ENCODE measurements around the gene FUT7.

FUT7 gene, protein sequence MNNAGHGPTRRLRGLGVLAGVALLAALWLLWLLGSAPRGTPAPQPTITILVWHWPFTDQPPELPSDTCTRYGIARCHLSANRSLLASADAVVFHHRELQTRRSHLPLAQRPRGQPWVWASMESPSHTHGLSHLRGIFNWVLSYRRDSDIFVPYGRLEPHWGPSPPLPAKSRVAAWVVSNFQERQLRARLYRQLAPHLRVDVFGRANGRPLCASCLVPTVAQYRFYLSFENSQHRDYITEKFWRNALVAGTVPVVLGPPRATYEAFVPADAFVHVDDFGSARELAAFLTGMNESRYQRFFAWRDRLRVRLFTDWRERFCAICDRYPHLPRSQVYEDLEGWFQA

DNA sequence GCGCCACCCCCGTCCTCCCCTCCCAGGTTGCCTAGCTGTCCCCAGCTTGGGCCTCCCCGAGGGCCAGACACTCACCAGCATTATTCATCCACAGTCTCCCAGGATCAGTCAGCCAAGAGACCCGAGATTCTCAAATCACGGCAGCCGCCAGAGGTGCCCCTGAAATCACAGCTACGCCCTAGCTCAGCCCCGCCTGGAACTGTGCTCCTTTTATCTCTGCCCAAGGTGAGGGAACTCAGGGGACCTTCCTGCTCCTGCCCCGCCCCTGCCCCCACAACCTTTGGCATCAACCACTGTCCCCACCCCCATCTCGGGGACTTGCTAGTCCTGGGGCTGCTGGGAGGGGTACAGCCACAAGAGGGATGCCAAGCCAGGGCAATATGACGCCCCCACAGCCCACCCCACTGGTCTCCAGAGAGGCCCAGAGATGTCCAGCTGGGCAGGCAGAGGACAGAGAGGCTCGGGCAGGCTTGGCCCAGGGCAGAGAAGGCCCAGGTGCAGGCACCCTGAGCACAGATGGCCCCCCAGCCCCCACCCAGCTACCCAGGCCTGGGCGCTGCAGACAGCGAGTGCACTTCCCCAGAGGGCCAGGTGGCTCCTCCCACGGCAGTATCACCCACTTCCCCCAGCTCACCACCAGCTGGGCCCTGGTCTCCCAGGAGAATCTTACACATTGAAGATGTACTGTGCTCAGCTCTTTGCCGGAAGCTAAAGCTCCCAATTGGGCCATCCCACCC, at the start of gene FUT7:
TSS of gene FUT7 (minus strand) at position 185 of the 737 bp plus-strand sequence. CDS start at position 88, 97 bp downstream.
- DNase-seq (ENCODE audit: low read depth): peak; percentile 19

DNA sequence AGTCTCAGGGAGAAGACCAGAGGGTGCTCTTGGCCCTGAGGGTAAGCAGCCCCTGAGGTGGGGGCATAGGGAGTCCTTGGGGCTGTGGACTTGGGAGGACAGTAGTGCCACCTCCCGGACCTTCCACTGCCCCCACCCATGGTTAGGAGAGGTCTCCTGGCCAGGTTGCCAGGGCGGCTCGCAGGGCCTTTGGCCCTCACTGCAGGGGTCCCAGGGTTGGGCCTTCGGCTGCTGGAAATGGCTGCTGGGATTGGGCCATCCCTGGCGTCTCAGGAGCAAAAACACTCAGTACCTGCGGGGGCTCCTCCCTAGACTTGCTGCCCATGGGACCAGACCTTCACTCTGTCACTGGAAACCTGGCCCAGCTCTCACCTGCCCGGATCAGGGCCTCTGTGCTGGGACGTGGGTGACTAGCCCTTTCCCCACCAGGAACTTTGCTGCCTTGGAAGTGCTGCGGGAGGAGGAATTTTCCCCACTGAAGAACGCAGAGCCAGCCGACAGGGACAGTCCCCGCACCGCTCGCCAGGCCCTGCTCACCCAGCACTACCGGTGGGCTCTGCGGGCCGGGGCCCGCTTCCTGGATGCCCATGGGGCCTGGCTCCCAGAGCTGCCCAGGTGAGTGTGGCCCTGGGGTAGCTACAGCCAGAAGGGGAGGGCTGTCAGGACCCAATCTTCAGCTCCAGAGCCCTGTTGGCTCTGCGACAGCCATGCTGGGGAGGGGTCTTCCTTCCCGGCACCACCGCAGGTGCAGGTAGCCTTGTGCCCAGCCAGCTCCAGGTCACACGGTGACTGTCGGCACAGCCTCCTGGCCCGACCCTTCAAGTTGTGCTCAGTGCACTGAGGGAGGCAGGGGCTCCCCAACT, 48.6 kb upstream of the FUT7 start:
- no peak for DNase-seq (ENCODE audit: low read depth)

DNA sequence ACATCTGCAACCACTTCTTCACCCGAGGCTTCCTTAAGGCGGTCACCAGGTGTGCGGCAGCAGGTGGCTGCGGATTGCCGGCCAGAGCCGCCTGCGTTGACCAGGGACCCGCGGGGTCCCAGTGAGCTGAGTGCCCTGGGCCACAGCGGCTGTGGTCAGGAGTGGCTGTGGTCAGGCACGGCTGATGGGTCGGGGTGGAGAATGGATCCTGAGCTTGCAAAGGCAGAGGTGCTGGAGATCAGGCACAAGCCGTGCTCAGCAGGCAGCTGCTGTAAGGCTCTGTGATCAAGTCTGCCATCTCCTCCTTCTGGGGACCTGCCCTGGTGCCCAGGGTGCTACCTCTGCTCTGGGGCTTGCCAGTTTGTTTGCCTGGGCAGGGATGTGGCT, 47.5 kb upstream of the FUT7 start:
- DNase-seq (ENCODE audit: low read depth): no peak

DNA sequence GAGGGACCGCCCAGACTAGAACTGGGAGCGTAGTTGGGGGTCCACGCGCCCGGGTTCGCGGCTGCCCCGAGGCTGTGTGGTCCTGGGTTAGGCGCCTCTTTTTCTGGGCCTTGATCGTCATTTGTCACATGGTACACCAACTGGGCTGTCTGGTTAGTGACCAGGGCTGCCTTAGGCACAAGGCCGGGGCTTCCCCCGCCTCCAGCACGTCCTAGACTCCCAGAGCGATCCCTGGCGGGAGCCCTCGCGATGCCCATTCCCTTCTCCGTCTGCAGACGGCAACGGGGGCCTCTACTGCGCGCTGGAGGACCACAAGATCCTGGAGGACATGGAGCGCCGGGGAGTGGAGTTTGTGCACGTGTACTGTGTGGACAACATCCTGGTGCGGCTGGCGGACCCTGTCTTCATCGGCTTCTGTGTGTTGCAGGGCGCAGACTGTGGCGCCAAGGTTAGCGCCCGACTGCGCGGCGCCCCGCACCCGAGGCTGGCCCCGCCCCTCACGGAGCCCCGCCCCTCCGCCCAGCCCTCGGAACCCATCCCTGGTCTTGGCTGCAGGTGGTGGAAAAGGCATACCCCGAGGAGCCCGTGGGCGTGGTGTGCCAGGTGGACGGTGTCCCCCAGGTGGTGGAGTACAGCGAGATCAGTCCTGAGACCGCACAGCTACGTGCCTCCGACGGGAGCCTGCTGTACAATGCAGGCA, 47.0 kb upstream of the FUT7 start:
- DNase-seq (ENCODE audit: low read depth): no peak

DNA sequence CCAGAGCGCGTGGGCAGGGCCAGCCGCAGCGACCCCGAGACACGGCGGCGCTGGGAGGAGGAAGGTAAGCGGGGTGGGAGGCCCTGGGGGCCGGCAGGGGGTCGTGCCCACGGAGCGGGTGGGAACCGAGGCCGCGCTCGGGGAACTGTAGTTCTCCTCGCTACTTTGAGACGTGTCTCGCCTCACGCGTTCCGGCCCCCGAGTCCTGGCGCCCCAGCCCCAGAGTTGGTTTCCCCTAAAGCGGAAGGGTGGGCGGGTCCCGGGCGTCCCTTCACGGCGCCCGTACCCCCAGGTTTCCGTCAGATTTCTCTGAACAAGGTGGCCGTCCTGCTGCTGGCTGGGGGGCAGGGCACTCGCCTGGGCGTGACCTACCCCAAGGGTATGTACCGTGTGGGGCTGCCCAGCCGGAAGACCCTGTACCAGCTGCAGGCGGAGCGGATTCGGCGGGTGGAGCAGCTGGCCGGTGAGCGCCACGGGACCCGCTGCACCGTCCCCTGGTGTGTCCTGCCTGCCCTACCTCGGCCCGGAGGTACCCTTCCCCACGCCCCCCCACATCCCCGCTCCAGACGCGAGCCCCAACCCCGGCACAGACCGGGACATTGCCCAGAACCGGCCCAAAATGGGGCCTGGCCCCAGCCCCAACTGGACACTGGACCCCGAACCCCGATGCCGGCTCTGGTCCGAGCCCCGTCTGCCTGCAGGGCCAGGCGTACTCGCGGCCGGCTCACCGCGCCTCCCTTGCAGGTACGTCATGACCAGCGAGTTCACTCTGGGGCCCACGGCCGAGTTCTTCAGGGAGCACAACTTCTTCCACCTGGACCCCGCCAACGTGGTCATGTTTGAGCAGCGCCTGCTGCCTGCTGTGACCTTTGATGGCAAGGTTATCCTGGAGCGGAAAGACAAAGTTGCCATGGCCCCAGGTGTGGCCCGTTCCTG, 46.1 kb upstream of the FUT7 start:
- DNase-seq (ENCODE audit: low read depth): no peak

DNA sequence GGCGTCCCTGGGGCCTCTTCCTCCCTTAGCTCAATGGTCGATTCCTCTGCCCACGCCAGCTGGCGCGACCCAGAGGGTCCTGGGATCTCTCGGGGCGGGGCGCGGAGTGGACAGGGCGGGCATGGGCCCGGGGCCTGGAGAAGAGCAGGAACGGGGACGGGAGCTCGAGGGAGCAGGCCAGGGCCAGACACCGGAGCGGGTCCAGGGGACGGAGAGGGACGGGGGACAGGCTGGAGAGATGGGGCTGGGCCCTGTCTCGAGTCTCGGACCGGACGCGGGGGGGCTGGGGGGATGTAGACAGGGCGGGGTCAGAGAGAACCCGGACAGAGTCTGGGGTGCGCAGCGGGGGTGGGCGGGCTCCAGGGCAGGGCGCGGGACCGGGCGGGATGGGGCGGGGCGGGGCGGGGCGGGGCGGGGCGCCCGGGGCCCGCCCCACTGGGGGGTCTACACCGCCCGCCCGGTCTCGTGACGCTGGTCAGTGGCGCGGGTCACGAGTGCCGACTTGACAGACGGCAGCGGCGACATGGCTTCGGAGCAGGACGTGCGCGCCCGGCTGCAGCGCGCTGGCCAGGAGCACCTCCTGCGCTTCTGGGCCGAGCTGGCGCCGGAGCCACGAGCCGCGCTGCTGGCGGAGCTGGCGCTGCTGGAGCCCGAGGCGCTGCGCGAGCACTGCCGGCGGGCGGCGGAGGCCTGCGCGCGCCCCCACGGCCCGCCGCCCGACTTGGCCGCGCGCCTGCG, 45.3 kb upstream of the FUT7 start, which contains the start of gene UAP1L1:
TSS of gene UAP1L1 (plus strand) at position 508 of the 738 bp plus-strand sequence. CDS start at position 524, 16 bp downstream.
- DNase-seq (ENCODE audit: low read depth): peak; percentile 24

DNA sequence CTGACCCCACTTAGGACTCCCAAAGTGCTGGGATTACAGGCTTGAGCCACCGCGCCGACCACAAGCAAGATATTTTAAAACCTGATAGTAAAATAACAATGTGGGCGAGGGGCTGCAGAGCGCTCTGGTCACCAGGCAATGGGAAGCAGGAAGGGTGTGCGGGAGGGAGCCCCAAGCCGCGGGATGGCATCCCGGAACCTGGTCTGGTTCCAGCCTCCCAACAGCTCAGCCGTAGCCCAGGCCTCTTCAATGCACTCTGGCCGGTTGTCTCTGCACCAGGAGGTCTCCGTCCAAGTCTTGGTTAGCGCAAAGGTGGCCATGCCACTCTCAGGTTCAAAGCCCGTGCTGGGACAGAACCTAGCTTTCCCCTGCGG, 44.7 kb upstream of the FUT7 start:
- no peak for DNase-seq (ENCODE audit: low read depth)

DNA sequence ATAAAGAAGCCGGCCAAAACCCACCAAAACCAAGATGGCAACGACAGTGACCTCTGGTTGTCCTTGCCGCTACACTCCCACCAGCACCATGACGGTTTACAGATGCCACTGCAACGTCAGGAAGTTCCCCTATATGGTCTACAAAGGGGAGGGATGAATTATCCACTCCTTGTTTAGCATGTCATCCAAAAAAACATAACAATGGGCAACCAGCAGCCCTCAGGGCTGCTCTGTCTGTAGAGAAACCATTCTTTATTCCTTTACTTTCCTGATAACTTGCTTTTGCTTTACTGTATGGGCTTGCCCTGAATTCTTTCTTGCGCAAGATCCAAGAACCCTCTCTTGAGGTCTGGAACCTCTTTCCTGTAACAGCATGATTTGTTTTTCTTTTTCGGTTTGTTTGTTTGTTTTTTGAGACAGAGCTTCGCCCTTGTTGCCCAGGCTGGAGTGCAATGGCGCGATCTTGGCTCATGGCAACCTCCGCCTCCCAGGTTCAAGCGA, 43.4 kb upstream of the FUT7 start:
- no peak for DNase-seq (ENCODE audit: low read depth)

DNA sequence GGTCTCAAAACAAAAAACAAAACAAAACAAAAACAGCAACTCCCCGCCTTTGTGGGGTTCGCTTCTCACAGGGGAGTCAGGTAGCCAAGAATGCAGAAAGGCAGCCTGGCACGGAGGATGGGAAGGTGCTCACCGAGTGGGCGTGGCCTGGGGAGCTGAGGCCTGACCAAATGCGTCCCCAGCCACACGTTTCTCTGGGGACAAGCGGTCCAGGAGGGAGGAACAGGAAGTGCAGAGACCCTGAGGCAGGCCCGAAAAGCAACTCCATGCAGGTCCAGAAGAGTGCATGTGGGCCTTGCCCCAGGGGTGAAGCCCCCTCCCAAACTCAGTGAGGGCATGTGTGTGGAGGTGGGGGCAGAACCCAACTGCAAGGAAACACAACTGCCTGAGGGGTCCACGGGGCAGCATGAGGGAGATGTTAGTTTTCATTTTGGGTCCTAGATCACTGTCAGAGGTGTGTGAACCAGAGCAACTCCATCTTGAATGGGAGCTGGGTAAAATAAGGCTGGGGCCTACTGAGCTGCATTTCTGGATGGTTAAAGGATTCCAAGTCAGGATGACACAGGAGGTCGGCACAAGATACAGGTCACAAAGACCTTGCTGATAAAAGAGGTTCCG, 42.9 kb upstream of the FUT7 start:
- no peak for DNase-seq (ENCODE audit: low read depth)

DNA sequence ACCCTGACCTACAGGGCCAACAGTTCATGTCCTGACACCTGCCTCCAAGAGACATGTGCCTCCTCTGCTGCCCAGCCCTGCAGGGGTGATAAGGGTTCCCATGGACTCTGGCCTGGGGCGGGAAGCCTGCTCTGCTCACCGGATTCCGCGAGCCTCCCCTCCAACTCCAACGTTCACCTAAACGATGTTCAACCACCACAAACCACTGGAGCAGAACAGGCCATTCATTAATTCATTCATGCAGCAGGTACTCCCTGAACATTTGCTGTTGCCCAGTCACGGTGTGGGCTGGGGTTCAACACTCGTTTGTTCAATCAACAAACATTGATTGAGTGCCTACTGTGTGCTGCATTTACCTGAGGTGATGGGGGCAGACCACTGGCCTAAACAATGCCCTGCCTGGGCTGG, 42.1 kb upstream of the FUT7 start:
- no peak for DNase-seq (ENCODE audit: low read depth)

DNA sequence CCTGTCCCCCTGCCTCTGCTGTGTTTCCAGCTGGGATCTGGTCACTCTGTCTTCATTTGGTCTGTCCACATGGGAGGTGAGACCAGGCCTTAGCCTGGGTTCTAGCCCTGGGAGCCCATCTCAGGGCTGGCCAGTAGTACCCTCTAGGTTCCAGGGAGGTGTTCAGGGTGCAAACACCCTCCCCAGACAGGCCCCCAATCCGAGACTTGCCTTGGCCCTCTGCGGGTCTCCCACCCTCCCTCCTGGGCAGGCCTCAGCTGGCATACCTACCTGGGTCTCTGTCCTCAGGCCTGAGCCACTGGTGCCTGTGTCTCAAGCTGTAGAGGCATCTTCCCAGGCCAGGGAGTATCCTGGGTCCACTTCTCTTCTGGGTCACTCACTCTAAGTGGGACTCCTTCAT, 39.4 kb upstream of the FUT7 start:
- DNase-seq (ENCODE audit: low read depth): no peak

DNA sequence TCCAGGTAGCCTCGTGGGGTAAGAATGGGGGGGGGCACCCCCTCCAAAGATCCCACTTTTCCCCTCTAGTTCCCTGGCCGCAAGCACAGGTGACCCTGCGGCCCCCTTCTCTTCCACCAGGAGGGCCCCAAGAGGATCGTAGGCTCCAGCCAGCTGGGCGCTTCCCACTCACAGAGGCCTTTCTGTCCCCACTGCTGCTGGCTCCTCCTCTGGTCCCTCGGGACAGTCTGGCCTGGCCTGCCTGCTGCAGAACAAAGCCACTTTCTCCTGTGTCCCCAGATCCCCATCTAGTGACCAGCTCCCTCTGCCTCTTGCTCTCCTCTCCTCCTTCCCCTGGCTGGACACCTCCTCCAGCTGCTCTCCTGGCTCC, 39.0 kb upstream of the FUT7 start:
- no peak for DNase-seq (ENCODE audit: low read depth)

DNA sequence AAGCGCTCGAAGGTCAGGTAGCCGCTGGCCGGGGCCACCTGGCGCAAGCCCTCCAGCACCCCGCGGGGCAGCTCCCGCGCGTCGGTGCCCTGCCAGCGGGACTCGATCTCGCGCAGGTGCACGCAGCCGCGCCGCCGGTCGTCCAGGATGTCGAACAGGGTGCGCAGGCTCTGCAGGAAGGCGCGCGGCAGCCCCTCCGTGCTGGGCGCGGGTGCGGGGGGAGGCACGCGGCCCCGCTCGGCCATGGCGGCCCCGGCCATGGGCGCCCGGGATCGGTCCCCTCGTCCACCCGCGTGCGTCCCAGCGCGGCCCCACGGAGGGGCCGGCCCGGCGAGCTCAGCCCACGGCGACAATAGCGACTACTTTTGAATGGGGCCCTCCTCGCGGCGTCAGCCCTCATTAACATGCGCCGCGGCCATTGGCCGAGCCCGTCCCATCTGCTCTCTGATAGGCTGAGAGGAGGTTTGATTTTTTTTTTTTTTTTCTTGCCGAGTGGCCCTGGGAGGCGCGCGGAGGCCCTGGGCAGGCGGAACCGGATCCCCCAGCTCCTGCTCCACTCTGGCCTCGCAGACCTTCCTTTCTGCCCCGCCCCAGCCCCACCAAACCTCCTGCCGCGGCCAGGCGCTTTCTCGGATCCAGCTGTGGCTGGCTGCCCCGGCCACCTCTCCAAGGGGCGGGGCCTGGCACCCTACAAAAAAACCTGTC, 38.5 kb upstream of the FUT7 start, which contains the start of gene SAPCD2:
TSS of gene SAPCD2 (minus strand) at position 357 of the 705 bp plus-strand sequence. CDS start at position 260, 97 bp downstream.
- DNase-seq (ENCODE audit: low read depth): peak; percentile 81

DNA sequence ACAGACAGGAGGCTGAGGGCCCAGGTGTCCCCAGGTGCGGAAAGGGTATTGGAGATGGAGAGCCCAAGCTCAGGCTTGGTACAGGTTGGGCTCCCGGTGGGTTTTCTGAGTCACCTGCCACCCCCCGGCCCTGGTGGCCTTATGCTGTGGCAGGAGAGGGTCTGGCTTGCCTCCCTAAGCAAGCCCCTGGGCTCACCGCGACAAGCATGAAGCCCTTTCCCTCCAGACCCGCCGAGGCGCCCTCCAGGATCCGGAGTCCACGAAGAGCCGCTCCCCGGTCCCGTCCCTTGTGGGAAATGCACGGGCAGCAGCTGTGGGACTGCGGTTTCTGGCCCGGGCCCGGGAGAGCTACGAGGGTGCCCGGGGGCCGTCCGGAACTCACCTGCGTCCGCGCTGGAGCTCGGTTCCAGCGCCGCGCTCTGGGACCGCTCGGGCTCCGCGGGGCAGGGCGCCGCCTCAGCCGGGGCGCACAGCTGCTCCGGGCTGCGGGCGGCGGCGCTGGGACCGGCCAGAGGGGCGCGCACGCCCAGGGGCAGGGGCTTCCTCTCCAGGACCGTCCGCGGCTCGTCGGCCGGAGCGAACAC, 37.7 kb upstream of the FUT7 start:
- DNase-seq (ENCODE audit: low read depth): no peak

DNA sequence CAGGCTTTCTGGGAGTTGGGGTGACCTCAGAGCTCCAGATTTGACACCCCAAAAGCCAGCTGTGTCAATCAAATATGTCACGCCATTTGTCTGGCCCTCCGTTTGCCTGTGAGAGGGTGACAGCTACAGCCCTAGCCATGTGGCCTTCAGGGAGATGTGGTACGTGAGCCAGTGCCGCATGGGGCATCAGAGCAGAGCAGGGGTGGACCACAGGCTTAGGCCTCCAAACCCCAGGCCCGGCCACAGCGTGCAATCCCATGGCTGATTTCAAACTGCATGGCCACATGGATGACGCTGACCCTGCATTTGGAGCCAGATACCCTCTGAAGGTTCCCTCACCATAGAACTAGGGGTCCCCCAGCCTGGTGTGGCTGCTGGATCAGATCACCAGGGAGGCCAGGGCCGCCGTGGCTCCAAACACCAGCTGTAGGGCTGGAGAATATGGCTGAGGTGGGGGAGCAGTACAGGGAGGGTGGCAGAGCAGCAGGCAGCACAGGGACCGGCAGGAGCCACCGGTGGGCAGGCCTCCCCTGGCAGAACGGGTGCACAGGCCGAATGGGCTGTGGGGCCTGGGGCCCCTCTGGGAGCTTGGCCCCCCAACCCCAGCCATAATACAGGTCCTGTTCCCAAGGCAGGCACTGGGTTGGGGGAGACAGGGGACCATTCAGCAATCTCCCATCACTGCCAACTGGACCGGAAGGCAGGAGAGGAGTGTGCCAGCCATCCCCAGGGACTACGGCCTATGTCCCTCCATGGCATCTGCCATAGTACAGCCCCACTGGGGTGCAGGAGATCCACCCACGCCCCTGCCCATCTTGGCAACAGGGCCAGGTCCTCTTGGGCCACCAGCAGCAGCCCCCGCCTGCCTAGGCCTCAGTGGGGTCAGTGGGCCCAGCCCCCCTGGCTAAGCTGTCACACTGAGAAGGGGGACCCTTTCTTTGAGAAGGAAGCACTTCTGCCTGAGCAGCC, 36.9 kb upstream of the FUT7 start:
- no peak for DNase-seq (ENCODE audit: low read depth)

DNA sequence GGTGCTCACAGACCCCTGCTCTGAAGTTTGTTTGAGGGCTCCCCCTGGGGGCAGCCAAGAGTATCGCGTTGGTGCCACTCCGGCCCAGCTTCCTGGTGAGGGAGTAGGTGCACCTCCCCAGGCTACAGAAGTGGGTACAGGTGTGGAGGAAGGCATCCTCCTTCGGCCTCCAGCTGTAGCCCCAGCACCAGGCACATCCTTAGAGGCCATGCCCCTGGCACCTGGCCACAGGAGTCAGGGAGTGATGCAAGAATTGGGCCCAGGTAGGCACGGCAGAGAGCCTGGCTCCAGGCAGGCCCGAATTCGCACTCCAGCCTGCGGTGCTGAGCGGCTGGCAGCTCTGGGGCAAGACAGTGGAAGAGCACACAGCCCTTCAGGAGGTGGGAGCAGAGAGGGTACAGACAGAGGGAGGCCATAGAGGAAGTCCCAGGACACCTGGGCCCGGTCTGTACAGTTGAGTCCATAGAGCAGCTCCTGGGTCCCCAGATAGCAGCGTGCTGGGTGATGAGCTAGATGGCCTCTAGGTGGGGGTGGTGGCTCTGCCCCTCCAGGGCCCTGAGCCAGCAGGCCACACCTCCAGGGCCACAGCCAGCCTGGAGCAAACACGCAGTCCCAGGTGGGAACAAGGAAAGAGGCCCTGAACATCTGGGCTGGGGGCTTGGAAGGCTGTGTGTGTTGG, 36.1 kb upstream of the FUT7 start:
- peak; percentile 73 for DNase-seq (ENCODE audit: low read depth)
